ENCODE data around the gene CAMK1D.

The CAMK1D gene

DNA sequence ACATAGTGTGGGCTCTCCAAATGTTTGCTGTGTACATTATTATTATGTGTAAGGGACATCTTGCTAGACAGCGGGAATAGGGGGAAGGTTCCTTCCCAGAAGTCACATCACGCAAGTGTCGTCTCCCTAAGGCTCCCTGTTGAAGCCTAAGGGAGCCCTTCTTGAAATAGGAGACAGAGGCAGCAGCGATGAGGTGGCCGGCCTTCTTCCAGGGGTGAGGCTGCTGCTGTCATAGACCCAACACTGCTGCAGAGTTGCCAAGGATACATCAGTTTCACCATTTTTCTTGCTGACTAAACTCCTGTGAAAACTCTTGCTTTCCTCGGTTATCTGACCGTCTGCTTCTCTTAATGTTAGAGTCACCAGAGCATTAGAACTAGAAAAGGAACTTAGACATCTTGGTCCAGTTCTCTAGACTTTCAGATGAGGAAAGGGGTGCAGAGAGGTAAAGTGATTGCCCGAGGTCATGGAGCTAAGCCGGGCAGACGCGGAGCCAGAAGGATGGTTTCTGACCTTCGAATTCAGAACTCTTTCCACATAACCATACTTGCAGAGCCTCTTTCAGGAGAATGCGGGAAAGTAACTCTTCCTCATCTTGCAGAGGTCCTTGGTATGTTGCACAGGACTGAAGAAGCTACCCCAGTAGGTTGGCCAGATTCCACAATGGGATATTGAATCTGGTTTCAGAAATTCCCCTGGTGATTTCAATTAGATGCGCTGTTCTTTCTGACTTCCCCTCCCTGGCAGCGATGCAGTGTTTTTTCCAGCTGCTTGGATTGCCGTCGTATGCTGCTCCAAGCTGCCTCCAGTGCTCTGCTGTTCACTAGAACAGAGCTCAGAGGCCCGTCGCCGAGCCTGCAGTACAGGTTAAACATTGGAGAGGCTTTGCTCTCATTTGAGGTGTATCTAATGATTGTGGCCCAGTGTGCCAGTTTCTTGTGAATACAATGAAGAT, 217.1 kb downstream of the CAMK1D start:
- no peak for DNase-seq

DNA sequence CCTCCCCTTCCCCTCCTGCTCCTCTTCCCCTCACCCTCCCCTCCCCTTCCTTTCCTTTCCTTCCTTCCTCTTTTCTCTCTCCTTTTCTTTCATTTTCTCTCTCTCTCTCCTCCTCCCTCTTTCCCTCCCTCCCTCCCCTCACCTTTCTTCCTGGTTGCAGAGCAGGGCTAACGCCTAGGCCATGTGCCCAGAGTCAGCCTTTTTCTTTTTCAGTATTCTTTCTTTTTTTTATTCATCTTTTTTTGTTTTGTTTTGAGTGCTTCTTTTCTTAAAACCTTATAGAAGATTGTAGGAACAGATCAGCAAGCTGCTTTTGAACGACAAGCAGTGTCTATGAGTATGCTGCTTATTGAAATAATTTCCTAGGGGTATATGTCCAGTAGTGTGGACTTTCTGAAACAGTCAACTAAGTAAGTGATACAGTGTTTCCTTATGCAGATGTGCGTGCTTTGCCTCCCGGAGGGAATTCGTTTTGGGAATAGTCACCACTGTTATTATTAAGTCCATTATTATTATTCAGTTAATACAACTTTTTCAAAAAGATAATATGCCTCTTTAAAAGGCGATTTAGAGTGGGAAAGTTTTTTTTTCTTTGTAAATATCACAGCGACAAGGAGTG, 219.2 kb downstream of the CAMK1D start:
- DNase-seq: no peak

DNA sequence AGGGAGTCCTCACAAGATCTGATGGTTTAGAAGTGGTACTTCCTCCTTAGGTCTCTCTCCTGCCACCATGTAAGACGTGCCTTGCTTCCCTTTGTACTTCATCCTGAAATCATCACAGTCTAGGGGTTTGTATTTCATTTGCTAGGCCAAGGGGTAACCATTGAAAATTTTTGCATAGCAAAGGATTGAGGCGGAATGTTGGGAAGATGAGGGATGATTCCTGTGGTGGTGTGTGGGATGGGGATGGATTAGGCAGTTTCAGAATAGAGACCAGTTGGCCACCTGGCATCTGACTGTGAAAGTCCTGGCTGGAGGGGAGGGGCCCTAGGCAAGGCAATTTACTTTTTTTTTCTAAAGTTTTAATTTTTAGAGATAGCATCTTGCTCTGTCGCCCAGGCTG, 222.9 kb downstream of the CAMK1D start:
- no peak for DNase-seq

DNA sequence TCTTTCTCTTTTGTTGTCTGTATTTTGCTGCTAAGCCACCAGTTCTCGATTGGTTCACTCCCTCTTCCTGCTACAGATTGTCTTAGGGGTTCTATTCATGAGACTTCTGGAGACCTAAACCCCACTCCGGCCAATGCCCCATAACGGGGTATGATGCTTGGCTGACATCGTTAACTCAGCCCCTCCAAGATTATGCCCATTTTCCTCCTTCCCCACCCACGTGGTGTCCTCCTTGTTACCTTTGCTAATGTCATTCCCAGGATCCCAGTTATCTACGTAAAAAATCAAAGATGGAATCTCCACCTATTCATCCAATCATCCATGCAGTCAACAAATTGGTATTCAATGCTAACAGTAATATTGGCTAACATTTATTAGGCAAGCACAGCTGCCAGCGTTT, 228.3 kb downstream of the CAMK1D start:
- DNase-seq: no peak

DNA sequence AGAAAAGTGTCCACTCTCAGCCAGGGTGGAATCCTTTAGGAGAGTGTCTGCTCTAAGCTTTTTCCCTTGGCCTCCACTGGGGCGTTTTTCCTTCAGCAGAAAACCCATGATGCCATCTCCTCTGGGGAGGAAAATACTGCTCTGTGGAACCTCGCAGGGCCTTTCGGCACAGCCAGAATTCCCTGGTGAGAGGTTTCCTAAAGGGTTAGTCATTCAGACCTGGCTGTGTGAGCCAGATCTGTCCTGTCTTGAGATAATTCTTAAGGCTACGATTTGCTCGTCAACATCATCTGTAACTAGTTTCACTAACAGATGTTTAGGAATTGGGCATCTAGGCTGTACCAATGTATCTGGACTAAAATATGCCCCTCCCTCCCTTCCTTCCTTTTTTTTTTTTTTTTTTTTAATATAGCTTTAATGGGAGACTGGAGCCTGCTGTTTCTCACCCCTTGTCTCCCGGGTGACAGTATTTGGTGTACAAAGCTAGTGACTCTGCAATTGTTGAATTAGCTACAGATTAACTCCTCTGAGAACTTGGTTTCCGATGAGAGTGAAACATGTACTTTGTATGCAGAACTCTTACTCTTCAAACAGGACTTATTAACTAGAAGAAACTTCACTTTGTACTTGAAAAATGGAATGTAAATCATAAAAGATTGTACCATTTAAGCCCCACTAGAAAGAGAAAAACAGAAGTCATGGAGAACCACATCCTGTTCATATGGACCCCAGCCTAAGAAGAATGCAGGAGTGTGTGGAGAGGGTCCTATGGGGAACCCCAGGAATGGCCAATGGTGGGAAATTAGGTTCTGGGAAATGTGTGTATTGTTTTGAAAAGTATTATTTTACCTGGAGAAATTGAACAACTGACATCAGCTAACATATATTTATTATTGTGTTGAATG, 230.9 kb downstream of the CAMK1D start:
- DNase-seq: no peak

DNA sequence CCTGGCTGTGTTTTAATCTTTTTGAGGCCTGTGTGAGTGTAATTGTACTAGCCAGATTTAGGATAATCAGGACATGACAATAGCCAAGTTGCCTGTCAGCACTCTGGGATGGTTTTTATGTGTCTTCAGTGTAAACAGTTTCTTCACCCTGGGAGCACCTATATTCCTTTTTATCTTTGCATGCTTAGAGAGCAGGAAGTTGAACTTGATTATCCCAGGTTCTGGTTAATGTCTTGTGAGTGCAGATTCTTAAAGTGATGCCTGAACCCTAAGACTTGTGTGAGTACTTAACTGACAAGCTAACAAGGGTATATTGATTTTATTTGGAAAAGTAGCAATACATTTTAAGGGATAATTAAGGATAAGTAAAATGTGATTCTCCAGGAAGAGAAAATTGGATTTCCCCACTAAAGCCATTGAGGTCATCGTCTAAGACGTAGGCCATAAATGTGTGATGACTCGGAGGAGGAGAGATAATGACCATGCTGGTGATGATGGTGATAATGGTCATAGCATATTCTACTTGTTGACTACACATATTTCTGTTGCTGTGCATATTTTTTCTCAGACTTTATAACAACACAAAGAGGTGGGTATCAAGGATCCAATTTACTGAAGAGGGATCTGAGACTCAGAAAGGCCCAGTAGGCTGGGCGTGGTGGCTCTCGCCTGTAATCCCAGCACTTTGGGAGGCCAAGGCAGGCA, 234.7 kb downstream of the CAMK1D start:
- no peak for DNase-seq

DNA sequence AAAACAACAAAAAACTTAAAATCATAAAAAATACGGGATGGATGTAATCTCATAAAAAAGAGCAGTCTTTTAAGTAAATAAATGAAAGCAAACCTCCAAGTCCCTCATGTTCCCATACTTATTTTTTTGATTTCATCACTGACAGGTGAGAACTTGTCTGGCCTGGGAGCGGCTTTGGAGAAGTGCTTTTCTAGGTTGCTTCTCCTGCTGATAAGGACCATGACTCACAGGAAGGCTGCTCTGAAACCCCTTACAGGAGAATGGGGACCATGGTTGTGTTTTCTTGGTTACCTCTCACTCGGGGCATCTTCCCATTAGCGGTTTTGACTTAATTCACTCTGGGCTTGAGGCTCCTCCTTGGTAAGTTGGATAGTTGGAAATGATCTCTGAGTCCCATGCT, 237.4 kb downstream of the CAMK1D start:
- DNase-seq: no peak

DNA sequence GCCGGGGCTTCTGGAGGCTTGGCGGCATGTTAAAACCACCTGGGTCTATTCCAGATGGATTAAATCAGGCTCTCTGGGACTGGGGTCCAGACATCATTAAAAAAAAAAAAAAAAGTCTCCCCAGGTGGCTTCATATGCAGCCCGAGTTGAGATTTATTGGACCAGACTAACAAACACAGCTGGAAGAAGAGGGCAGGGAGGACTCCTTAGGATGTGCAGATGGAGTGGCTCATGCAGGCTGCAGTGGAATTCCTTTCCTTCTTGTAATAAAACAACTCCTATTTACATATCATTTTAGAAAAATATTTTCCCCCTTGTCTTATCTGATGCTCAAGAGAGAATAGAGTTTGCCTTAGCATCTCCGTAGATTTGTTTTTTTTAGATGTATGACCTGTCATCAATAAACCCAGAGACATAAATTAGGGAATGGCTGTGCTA, 238.1 kb downstream of the CAMK1D start:
- DNase-seq: no peak

DNA sequence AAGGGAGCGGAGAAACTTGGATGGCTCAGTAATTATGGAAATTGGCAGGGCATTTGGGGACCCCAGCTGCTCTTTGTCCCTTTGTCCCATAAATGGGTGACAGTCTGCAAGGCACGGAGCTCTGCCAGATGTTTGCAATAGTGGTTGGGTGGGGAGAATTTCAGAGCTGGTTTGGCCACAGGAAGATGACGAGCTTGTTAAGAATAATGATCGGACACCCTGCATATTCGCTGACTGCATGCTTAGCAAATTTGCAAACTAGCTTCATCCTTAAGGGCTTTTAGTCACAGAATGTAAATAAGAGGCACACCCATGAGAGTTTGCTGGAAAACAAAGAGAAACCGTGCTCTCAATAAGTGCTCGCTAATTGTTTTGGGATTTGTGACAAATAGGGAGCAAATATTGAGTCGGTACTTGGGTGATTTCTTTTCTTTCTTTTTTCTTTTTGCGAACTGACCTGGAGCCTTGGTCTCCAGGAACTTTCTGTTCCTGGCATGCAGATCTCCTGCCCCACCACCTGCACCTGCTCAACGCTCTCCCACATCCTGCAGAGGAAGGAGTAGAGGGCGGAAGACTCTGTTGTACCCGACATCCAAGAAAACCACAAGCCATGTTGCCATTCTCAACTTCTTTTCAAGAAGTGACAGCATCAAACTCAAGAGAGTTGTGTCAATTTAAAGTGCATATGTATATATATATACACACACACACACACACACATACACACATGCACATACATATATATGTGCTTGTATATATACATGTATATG, 238.9 kb downstream of the CAMK1D start:
- no peak for DNase-seq

DNA sequence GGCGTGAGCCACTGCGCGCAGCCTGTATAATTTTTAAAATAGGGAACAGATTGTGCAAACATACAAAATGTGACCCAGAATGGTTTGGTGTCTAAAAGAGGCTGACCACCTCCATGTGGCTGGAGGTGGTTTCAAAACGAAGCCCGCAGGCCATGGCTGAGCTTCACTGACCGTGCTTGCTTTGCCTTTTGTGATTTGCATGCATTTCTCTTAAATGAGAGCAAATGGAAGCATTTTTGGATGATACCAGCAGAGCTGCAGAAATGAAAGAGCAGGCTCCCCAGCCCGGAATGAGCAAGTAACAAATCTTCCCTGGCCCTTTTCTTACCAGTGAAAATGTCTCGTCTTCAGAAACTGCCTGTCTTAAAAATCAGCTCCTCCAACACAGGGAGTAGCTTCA, 239.9 kb downstream of the CAMK1D start:
- DNase-seq: no peak

DNA sequence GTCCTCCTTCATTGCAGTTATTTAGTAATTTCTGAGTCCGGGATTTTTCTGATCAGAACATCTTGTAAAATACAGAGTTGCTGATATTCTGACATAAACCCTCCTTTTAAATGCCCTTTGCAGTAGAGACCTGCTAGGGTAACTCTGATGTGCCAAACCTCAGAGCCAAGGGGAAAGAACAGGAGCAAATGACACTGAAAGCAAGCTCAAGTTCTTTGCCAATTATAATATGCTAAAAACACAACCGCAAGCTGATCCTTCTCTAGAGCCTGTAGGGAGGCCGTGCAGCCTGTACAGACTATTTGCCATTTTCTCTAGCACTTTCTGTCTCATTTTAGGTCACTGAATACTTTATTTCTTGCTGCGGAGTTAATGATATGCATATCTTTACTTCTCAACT, 240.4 kb downstream of the CAMK1D start:
- DNase-seq: no peak

DNA sequence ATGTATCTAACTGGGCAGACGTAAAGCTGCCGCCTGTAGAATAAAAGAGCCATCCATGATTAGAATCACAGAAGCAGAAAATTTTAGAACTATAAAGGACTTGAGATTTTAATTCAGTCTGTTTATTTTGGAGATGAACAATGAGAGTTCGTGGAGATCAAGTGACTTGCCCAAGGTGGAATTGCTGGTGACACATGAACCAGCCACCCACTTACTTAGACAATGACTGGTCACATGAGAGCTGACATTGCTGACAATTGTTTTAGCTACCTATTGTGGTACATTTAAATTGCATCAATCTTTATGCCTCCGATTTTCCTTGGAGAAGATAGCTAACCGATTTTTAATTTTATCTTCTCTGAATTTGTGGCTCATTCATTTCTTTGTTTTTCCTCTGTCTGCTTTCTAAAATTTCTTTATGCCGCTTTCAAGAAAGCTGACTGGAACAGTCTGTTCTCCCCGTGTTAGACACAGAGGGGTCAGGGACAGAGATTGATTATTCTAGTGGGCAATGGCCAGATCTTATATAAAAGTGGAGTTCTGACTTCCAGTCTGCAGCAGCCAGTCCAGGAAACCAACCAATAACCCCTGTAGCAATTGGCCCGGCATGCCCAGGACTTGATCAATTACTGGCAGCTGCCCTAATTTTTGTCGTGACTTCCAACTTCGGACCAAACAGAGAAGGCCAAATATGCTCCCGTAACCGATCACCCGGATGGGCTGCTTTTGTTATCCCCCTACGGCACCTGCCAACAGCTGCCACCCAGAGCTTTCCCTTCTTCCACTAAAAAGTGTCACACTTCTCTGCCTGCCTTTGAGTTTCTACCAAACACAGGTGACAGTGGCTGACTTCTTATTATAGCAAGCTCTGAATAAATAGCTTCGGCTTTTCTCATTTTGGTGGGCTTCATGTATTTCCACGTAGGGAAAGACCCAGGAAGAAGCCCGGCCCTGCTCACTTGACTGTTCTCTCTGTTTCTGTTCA, 241.6 kb downstream of the CAMK1D start:
- no peak for DNase-seq

DNA sequence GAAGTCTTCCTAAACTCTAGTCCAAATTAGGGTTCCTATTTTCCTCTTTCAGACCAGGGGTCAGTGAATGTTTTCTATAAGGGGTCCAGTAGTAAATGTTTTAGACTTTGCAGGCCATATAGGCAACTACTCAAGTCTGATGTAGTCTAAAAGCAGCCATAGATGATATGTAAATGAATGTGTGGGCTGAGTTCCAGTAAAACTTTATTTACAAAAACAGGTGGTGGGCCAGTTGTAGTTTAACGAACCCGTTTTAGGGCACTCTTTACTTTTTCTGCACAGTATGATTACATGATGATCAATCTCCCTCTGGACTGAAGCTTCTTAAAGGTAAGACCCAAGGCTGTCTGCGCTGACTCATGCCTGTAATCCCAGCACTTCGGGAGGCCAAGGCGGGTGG, 243.6 kb downstream of the CAMK1D start:
- DNase-seq: no peak

DNA sequence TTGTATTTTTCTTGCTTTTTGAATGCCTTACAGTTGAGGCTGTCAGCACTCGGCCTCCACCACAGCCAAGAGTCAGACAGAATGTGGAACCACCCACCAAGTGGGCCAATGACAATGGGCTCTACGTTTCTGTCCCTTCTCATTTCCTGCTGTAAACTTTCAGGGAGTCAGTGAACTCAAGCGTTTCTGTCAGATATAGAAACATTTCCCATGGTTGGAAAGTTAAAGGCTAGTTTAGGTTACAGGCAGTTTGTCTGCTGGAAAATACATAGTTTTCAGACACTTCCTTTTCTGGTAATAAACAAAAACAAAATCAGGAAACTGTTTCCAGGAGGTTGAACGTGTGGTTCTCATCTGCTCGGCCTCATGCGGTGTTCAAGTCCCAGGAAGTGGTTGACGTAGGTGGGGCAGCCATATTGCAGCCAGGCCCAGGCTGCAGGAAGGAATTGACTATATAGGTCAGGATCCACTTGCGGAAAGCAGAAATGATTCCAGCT, 245.1 kb downstream of the CAMK1D start:
- DNase-seq: peak; percentile 37

DNA sequence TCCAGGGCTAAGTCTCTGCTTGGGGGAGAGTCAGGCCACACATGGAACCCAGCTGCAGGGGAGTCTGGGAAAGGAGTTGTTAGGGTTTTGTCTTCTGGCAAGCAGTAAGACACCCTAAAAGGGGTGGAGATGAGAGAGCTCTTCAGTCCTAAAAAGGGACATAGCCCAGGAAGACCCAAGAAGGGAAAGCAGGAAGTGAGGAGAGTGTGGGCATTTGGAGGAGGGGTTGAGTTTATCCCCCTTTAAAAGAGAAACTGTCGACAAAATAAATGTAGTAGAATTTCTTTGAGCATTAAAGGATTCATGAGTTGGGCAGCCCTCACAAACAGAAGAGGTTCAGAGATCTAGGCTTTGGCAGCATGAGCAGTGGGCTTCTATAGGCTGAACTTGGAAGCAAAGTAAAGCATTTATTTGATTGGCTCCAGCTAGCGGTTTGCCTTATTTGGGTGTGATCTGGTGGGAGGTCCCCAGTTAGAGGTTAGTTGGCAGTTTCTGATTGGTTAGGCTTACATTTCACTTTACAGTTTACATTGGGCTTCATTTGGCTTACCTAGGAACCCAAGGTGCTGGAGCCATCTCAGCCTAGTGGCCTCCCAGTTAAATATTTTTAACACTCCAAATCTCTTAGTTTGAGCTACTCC, 246.7 kb downstream of the CAMK1D start:
- no peak for DNase-seq

DNA sequence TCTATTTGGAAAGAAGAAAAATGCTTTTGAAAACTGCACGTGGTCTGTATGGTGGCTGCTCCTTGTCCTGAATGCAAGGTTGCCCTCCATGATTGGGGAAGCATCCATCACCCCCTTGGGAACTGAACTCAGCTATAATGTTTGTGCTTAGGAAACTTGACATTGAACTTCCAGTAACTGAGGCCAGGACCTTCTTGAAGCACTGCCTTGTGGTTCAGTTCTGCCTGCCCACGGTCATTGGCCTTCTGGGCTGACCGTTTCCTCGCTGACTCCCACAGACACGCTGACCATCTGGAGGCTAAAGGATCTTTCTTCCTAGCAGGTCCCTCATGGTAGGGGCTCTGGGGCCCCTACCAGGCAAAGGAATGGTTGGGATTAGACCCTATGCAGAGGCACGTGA, 247.8 kb downstream of the CAMK1D start:
- DNase-seq: no peak

DNA sequence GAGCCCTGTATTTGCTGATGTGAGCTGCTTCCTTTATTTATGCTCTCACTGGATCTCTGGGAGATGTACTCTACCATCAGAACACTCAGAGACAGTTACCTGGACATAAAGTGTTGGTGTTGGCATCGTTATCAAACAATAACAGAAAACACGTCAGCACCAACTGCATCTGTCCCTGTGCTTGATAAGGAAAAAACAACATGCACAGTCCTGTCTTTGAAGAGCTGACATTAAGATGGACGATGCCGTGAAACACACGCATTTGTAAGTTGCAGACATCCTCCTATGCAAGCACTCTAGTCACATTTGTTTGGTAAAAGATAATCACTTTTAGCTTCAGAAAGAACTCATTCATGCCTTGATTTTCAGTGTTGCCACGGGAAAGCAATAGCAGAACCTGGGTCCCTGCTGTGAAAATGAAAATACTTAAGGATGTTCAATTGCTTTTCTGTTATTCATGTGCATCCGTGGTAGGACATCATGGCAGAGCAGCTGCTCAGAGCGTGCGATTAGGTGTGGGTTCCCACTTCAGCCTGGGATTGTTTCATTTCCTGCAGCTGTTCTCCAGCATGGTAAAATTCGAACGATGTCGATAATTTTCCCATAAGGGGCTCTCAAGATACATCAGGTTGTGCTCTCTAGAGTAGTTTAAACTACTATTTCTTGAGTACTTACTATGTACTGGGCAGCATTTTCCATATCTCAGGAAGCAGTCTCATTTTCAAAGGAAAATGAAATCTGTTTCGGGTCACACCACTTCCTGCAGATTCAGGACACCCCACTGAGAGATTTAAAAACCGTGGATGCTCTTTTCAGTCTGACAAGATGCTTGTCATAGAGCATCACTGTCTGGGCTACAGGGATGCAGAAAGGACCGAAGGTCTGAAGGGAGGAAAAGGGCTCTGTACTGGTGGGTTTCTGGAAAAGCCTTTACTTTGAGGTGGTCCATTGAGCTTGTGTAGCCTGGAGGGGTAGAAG, 248.7 kb downstream of the CAMK1D start:
- no peak for DNase-seq

DNA sequence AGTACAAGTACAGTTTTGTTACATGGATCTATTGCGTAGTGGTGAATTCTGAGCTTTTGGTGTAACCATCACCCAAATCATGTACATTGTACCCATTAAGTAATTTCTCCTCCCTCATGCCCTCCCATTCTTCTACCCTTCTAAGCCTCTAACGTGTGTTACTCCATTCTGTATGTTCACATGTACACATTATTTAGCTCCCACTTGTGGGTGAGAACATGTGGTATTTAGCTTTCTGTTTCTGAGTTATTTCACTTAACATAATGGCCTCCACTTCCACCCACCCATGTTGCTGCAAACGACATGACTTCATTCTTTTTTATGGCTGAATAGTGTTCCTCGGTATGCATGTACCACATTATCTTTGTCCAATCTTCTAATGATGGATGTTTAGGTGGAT, 251.3 kb downstream of the CAMK1D start:
- no peak for DNase-seq

DNA sequence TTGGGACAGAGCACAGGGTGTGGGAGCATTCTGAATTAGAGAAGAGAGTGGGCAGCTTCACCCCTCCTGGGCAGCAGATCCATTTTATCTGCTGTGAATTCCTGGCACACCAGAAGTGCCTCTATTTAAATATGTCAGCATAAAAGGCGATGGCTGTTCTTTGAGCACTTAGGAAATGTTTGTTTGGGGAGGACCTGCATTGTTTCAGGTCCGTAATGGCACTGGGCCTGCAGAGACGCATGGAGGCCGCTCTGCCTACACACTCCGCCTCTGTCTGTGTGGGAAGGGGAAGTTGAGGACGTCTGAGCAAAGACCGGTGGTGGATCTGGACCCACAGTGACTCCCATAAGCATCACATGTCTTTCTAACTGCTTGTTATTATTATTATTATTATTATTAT, 253.2 kb downstream of the CAMK1D start:
- DNase-seq: no peak
